Neural cell (in vitro differentiated cells): ENCODE results near the gene HLA-C.

ENCODE experiments used
- CTCF ChIP-seq: fragments of 450-650 bp; IDR thresholded peaks from 2 replicates; pipeline ENCODE4 v1.5.1; 2014; ENCODE audit warnings: antibody characterized with exemption, mild to moderate bottlenecking, moderate library complexity; ENCODE audit not compliant: poor library complexity, severe bottlenecking
- EP300 ChIP-seq: fragments of 450-650 bp; conservative IDR thresholded peaks from 2 replicates; pipeline ENCODE4 v1.6.1; 2014; ENCODE audit warnings: antibody characterized with exemption, mild to moderate bottlenecking, moderate library complexity; ENCODE audit not compliant: poor library complexity, severe bottlenecking
- POLR2AphosphoS5 ChIP-seq: IDR thresholded peaks from 2 replicates; pipeline ENCODE4 v1.6.1; 2012
- TAF1 ChIP-seq: IDR thresholded peaks from 2 replicates; pipeline ENCODE4 v1.6.1; 2012; ENCODE audit warnings: low read depth

- TF ChIP-seq CTCF (no peak), POLR2AphosphoS5 (no peak), TAF1 (no peak), EP300 (no peak)
Measured at GRCh38 chr6:31225735-31226134, 46.2 kb downstream of the HLA-C start.
